A549 (cell line): ENCODE data around the gene NTN4. TPM values are rescaled to one million over a fixed set of nuclear protein-coding genes. Genes with fewer than 3 reads are reported as not detected.

Source experiments
- ATAC-seq, 2 experiments: fragments of 200-7000 bp in 1 of 2; fragments of >200 bp in 1 of 2; cut with Nextera tagmentation in 1 of 2; cut with Tn5 transposase in 1 of 2; 3 replicates each; pipeline versions ENCODE4 v1.8.0 to v1.9.1; 2018 to 2020; ENCODE audit warnings: mild to moderate bottlenecking in 1 of 2, moderate library complexity in 1 of 2
- CTCF ChIA-PET: fragments of 300-600 bp; sonication (Branson Sonifier 250); formaldehyde crosslinking; extraction: SDS; loops from one replicate; lab custom pipeline; 2021; ENCODE audit warnings: antibody characterized with exemption, inconsistent platforms; lab: Yijun Ruan, JAX
- POLR2A ChIA-PET: fragments of 350-600 bp; formaldehyde crosslinking; extraction: SDS; loops from one replicate; lab custom pipeline; 2021; ENCODE audit warnings: antibody characterized with exemption, inconsistent platforms; lab: Yijun Ruan, JAX
- DNase-seq, 2 experiments: peaks; one replicate each; pipeline versions ENCODE4 v3.0.0 to v3.0.0-alpha.2; 2011 to 2016; ENCODE audit warnings: low read depth in 1 of 2, low spot score in 1 of 2
- FAIRE-seq: peaks from 2 replicates; lab custom pipeline; 2011; peaks lifted over from hg19 to GRCh38; lab: Jason Lieb, UNC
- H3K27ac ChIP-seq, 2 experiments: fragments of >200 bp; sonication (Bioruptor Twin); formaldehyde crosslinking; 3 replicates each; pipeline ENCODE4 v1.5.1; 2016 to 2017
- H3K4me1 ChIP-seq: fragments of >200 bp; sonication (Bioruptor Twin); formaldehyde crosslinking; 3 replicates; pipeline ENCODE4 v1.6.1; 2016
- H3K4me2 ChIP-seq: fragments of >200 bp; sonication (Bioruptor Twin); formaldehyde crosslinking; 3 replicates; pipeline ENCODE4 v1.6.1; 2016
- H3K4me3 ChIP-seq: fragments of >200 bp; sonication (Bioruptor Twin); formaldehyde crosslinking; 3 replicates; pipeline ENCODE4 v1.5.1; 2016
- H3K9me3 ChIP-seq: fragments of >200 bp; sonication (Bioruptor Twin); formaldehyde crosslinking; 3 replicates; pipeline ENCODE4 v1.6.1; 2016
- BCL3 ChIP-seq: fragments of >200 bp; sonication (Bioruptor Twin); formaldehyde crosslinking; IDR thresholded peaks from 3 replicates; pipeline ENCODE4 v1.6.1; 2016
- CHD4 ChIP-seq: fragments of 200-600 bp; sonication (generic); IDR thresholded peaks from 2 replicates; pipeline ENCODE4 v1.6.1; 2016; ENCODE audit warnings: antibody characterized with exemption, mild to moderate bottlenecking, borderline replicate concordance
- CTCF ChIP-seq: fragments of >200 bp; sonication (Bioruptor Twin); formaldehyde crosslinking; IDR thresholded peaks from 3 replicates; pipeline ENCODE4 v1.5.1; 2016
- EP300 ChIP-seq, 2 experiments: fragments of >200 bp; sonication (Bioruptor Twin); formaldehyde crosslinking; IDR thresholded peaks; 2 replicates in 1 of 2; 3 replicates in 1 of 2; pipeline ENCODE4 v1.6.1; 2016 to 2017
- FOSB ChIP-seq: fragments of 250-450 bp; sonication (Bioruptor Pico); IDR thresholded peaks from 2 replicates; pipeline ENCODE4 v1.5.0; 2020; ENCODE audit warnings: mild to moderate bottlenecking, moderate library complexity
- FOXS1 ChIP-seq: fragments of 250-450 bp; sonication (Bioruptor Pico); IDR thresholded peaks from 2 replicates; pipeline ENCODE4 v1.5.0; 2020; ENCODE audit warnings: mild to moderate bottlenecking, moderate library complexity
- GATA3 ChIP-seq: IDR thresholded peaks from 2 replicates; pipeline ENCODE4 v1.6.1; 2012; ENCODE audit warnings: borderline replicate concordance
- HEYL ChIP-seq: fragments of 250-450 bp; sonication (Bioruptor Pico); IDR thresholded peaks from 2 replicates; pipeline ENCODE4 v1.8.0; 2021; ENCODE audit warnings: mild to moderate bottlenecking, moderate library complexity
- HMGXB4 ChIP-seq: fragments of 250-450 bp; sonication (Bioruptor Pico); IDR thresholded peaks from 2 replicates; pipeline ENCODE4 v1.5.0; 2021; ENCODE audit warnings: mild to moderate bottlenecking, moderate library complexity, borderline replicate concordance
- JUN ChIP-seq, 2 experiments: fragments of >200 bp; sonication (Bioruptor Twin); formaldehyde crosslinking; IDR thresholded peaks; 2 replicates in 1 of 2; 3 replicates in 1 of 2; pipeline ENCODE4 v1.6.1; 2016 to 2017
- JUNB ChIP-seq: fragments of >200 bp; sonication (Bioruptor Twin); formaldehyde crosslinking; IDR thresholded peaks from 2 replicates; pipeline ENCODE4 v1.6.1; 2016
- NFE2L2 ChIP-seq: fragments of 150-350 bp; conservative IDR thresholded peaks from 2 replicates; pipeline ENCODE4 v1.6.1; 2014; ENCODE audit warnings: low read length
- PHF8 ChIP-seq: fragments of 200-600 bp; sonication (generic); IDR thresholded peaks from 2 replicates; pipeline ENCODE4 v1.6.1; 2016; ENCODE audit warnings: low read depth, mild to moderate bottlenecking, antibody characterized with exemption, moderate library complexity, borderline replicate concordance
- POLR2A ChIP-seq: IDR thresholded peaks from 2 replicates; pipeline ENCODE4 v1.6.1; 2012; ENCODE audit warnings: mild to moderate bottlenecking, low read length
- RCOR1 ChIP-seq: fragments of 150-350 bp; IDR thresholded peaks from 2 replicates; pipeline ENCODE4 v1.6.1; 2014; ENCODE audit warnings: antibody characterized with exemption, low read length, low read depth
- RNF2 ChIP-seq: fragments of 200-600 bp; sonication (generic); IDR thresholded peaks from 2 replicates; pipeline ENCODE4 v1.6.1; 2016; ENCODE audit warnings: low read depth, mild to moderate bottlenecking, antibody characterized with exemption, moderate library complexity, borderline replicate concordance
- TP53 ChIP-seq: fragments of 250-450 bp; sonication (Bioruptor Pico); IDR thresholded peaks from 2 replicates; pipeline ENCODE4 v1.5.0; 2021; ENCODE audit warnings: mild to moderate bottlenecking, moderate library complexity
- ZC3H11A ChIP-seq: fragments of 450-650 bp; IDR thresholded peaks from 2 replicates; pipeline ENCODE4 v1.6.1; 2014; ENCODE audit warnings: antibody characterized with exemption, mild to moderate bottlenecking
- ZFP36 ChIP-seq: fragments of 450-650 bp; IDR thresholded peaks from 2 replicates; pipeline ENCODE4 v1.6.1; 2014; ENCODE audit warnings: borderline replicate concordance; ENCODE audit not compliant: partially characterized antibody
- ZNF302 ChIP-seq: fragments of 250-450 bp; sonication (Bioruptor Pico); IDR thresholded peaks from 2 replicates; pipeline ENCODE4 v1.9.0; 2021; ENCODE audit warnings: inconsistent platforms, mild to moderate bottlenecking, moderate library complexity
- WGBS: methylation state at CpG from one replicate; pipeline ENCODE4 v1.1.6; 2017; ENCODE audit errors: missing lambda C conversion rate; 5-methylcytosine and 5-hydroxymethylcytosine counted together
- polyA plus RNA-seq, 4 experiments: library from polyadenylated mRNA; depleted of rRNA in 3 of 4; stranded (reverse); fragments of >200 nt; fragmentation: RNase III in 1 of 4; extraction: RNeasy Plus Mini Kit Qiagen cat#74134 plus additional on column Dnase treatment in 1 of 4; gene quantifications; 2 replicates in 3 of 4; 3 replicates in 1 of 4; pipeline ENCODE4 v1.2.3, GENCODE V29; 2011 to 2017
- TF ChIP-seq, protein P1 (sequence below): IDR thresholded peaks from 2 replicates; pipeline ENCODE4 v1.6.1; 2012; ENCODE audit warnings: low read depth, borderline replicate concordance
- TF ChIP-seq, protein P2 (sequence below): IDR thresholded peaks from 2 replicates; pipeline ENCODE4 v1.6.1; 2012

Gene NTN4
- polyA plus RNA-seq, 2 of the 4 experiments (the other 2 are of a cell fraction), result 37.3 to 132 TPM

- no peak for DNase-seq
- no peak for FAIRE-seq
- TF ChIP-seq CHD4 (no peak), BCL3 (no peak), HMGXB4 (CRISPR knock-in tag) (no peak), RNF2 (no peak), HEYL (CRISPR knock-in tag) (no peak), ZFP36 (no peak), TP53 (CRISPR knock-in tag) (no peak), RCOR1 (no peak), CTCF (no peak), FOSB (CRISPR knock-in tag) (no peak), PHF8 (no peak), FOXS1 (no peak), POLR2A (no peak), ZC3H11A (no peak), JUNB (no peak), EP300 (IDR thresholded peaks at IDR 0.05) (no peak), GATA3 (no peak), NFE2L2 (no peak)
- TF ChIP-seq, protein P1, sequence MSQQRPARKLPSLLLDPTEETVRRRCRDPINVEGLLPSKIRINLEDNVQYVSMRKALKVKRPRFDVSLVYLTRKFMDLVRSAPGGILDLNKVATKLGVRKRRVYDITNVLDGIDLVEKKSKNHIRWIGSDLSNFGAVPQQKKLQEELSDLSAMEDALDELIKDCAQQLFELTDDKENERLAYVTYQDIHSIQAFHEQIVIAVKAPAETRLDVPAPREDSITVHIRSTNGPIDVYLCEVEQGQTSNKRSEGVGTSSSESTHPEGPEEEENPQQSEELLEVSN, result no peak
- TF ChIP-seq, protein P2, sequence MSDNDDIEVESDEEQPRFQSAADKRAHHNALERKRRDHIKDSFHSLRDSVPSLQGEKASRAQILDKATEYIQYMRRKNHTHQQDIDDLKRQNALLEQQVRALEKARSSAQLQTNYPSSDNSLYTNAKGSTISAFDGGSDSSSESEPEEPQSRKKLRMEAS, result no peak
- TF ChIP-seq, all 56 proteins: peak for 0
- 93% methylated on average over 2 of the region's 2 CpGs for WGBS
- Histone ChIP-seq H3K9me3 (peaks cover 25% of the 10 kb centered on the region), H3K4me1 (peaks cover 32% of the 10 kb centered on the region), H3K4me3 (no peak overlapping the region), H3K27ac (no peak overlapping the region), H3K4me2 (no peak overlapping the region)
- no peak for ATAC-seq
- CTCF ChIA-PET, result no interaction called here
- POLR2A ChIA-PET, result no interaction called here
Observed at GRCh38 chr12:95726903-95727302, 63.7 kb downstream of the NTN4 start.

GRCh38 chr12:95724767-95725166, 65.8 kb downstream of the NTN4 start:
- peaks cover 25% of the 10 kb centered on the region for H3K9me3 ChIP-seq
- H3K27ac ChIP-seq, result no peak overlapping the region
- DNase-seq (no peak), FAIRE-seq (peak; percentile 36), ATAC-seq (no peak)
- TF ChIP-seq TP53 (CRISPR knock-in tag) (no peak), ZNF302 (CRISPR knock-in tag) (no peak), PHF8 (no peak), JUN (IDR thresholded peaks at IDR 0.05) (no peak), EP300 (IDR thresholded peaks at IDR 0.05) (no peak)
- H3K4me1 ChIP-seq, result peaks cover 47% of the 10 kb centered on the region
- CTCF ChIA-PET, result interaction anchor here (1.9 kb wide), 1 partner anchor 154 kb away, joined by 3 read pairs; no protein-coding TSS in a partner anchor
- H3K4me2 ChIP-seq, result peak overlapping the region; percentile 44; the same call in 1 of the 3 replicates
- no peak overlapping the region for H3K4me3 ChIP-seq
- 88% methylated on average over 1 of the region's 1 CpG for WGBS
- POLR2A ChIA-PET, result no interaction called here
